Astrocyte (in vitro differentiated cells and primary cell): ENCODE results near the gene HERPUD1. TPM values are rescaled to one million over a fixed set of nuclear protein-coding genes. Genes with fewer than 3 reads are reported as not detected.

ENCODE experiments used
- DNase-seq: peaks from one replicate; pipeline ENCODE4 v3.0.0-alpha.2; 2010; ENCODE audit warnings: low read depth
- FAIRE-seq: peaks from 2 replicates; lab custom pipeline; 2011; peaks lifted over from hg19 to GRCh38; lab: Jason Lieb, UNC
- H2AFZ ChIP-seq: 2 replicates; pipeline ENCODE4 v1.6.0; 2012; ENCODE audit warnings: low read depth, low read length, inconsistent platforms
- H3K27ac ChIP-seq: 2 replicates; pipeline ENCODE4 v1.5.1; 2011; ENCODE audit warnings: low read depth, low read length, inconsistent platforms
- H3K27me3 ChIP-seq: 2 replicates; pipeline ENCODE4 v1.6.0; 2011; ENCODE audit warnings: low read length, inconsistent platforms; ENCODE audit not compliant: insufficient read depth
- H3K36me3 ChIP-seq: 2 replicates; pipeline ENCODE4 v1.5.1; 2011; ENCODE audit warnings: low read length, inconsistent platforms; ENCODE audit not compliant: insufficient read depth
- H3K4me1 ChIP-seq: 2 replicates; pipeline ENCODE4 v1.5.1; 2011; ENCODE audit warnings: low read length, inconsistent platforms; ENCODE audit not compliant: insufficient read depth
- H3K4me2 ChIP-seq: 2 replicates; pipeline ENCODE4 v1.6.0; 2012; ENCODE audit warnings: low read length, inconsistent platforms
- H3K4me3 ChIP-seq: 2 replicates; pipeline ENCODE4 v1.5.1; 2011; ENCODE audit warnings: low read depth, mild to moderate bottlenecking, low read length, inconsistent platforms; ENCODE audit not compliant: insufficient read depth
- H3K79me2 ChIP-seq: 2 replicates; pipeline ENCODE4 v1.6.0; 2012; ENCODE audit warnings: mild to moderate bottlenecking, low read length, inconsistent platforms; ENCODE audit not compliant: insufficient read depth
- H3K9ac ChIP-seq: 2 replicates; pipeline ENCODE4 v1.6.0; 2012; ENCODE audit warnings: mild to moderate bottlenecking, low read length, inconsistent platforms
- H3K9me3 ChIP-seq: 2 replicates; pipeline ENCODE4 v1.5.1; 2012; ENCODE audit warnings: low read depth, mild to moderate bottlenecking, low read length, inconsistent platforms; ENCODE audit not compliant: insufficient read depth
- H4K20me1 ChIP-seq: 2 replicates; pipeline ENCODE4 v1.6.0; 2012; ENCODE audit warnings: low read length, inconsistent platforms; ENCODE audit not compliant: insufficient read depth
- H3K27ac Mint-ChIP-seq: one replicate; pipeline ENCODE4 v1.8.0; 2021; ENCODE audit warnings: mild to moderate bottlenecking, mixed read lengths; ENCODE audit not compliant: unreplicated experiment
- H3K27me3 Mint-ChIP-seq: one replicate; pipeline ENCODE4 v1.8.0; 2021; ENCODE audit warnings: low read depth, mixed read lengths; ENCODE audit not compliant: unreplicated experiment
- H3K36me3 Mint-ChIP-seq: one replicate; pipeline ENCODE4 v1.8.0; 2021; ENCODE audit warnings: low read depth, mixed read lengths; ENCODE audit not compliant: unreplicated experiment
- H3K4me1 Mint-ChIP-seq: one replicate; pipeline ENCODE4 v1.8.0; 2021; ENCODE audit warnings: low read depth, mixed read lengths; ENCODE audit not compliant: unreplicated experiment
- H3K4me3 Mint-ChIP-seq: one replicate; pipeline ENCODE4 v1.8.0; 2021; ENCODE audit warnings: mild to moderate bottlenecking, moderate library complexity, mixed read lengths; ENCODE audit not compliant: unreplicated experiment
- H3K9me3 Mint-ChIP-seq: one replicate; pipeline ENCODE4 v1.8.0; 2021; ENCODE audit warnings: mild to moderate bottlenecking, mixed read lengths; ENCODE audit not compliant: unreplicated experiment
- EZH2 ChIP-seq: IDR thresholded peaks from 2 replicates; pipeline ENCODE4 v1.6.1; 2012; ENCODE audit warnings: mild to moderate bottlenecking, low read length, inconsistent platforms; ENCODE audit not compliant: insufficient read depth
- total RNA-seq: library from RNA; stranded (reverse); gene quantifications from 2 replicates; pipeline ENCODE4 v1.2.1, GENCODE V29; 2021
- TF ChIP-seq, protein P1 (sequence below): IDR thresholded peaks from 2 replicates; pipeline ENCODE4 v1.5.1; 2011; ENCODE audit warnings: low read depth, mild to moderate bottlenecking, inconsistent platforms, low read length, moderate library complexity; ENCODE audit not compliant: insufficient read depth

Gene HERPUD1
- total RNA-seq, 1 donor from 2014 or later, result 234 TPM

DNA sequence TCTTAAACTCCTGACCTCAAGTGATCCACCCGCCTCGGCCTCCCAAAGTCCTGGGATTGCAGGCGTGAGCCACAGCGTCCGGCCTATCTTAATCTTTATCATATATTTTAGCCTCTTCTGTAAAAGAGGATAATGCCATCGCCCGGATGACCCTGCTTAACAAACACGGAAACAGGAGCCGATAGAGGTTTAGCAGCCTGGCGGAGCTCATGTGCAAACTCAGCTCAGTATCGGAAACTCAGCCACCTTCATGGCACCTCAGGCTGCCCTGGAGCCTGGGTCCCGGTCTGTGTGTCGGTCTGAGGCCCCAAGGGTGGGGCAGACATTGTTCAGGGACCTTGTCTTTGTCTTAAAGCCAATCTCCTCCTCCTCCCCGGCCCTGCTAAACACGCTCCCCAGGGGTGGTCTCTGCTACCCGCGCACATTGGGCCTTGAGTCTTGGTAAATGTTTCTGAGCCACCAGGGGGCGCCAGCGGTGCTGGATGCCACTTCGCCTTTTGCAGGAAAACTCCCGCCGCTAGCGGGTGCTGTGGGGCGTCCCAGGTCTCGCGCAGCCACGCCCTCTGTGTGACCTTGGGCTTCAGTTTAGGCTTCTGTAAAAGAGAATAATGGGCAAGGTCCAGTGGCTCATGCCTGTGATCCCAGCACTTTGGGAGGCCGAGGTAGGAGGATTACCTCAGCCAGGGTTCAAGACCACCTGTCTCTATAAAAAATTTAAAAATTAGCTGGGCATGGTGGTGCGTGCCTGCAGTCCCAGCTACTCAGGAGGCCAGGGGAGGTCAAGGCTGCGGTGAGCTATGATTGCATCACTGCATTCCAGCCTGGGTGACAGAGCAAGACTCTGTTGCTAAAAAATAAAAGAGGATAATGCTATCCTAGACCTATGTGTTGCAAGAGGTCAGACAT lies 32.6 kb downstream of the HERPUD1 start:
- H3K4me3 Mint-ChIP-seq, result no peak overlapping the region
- FAIRE-seq, result peak; percentile 20

DNA sequence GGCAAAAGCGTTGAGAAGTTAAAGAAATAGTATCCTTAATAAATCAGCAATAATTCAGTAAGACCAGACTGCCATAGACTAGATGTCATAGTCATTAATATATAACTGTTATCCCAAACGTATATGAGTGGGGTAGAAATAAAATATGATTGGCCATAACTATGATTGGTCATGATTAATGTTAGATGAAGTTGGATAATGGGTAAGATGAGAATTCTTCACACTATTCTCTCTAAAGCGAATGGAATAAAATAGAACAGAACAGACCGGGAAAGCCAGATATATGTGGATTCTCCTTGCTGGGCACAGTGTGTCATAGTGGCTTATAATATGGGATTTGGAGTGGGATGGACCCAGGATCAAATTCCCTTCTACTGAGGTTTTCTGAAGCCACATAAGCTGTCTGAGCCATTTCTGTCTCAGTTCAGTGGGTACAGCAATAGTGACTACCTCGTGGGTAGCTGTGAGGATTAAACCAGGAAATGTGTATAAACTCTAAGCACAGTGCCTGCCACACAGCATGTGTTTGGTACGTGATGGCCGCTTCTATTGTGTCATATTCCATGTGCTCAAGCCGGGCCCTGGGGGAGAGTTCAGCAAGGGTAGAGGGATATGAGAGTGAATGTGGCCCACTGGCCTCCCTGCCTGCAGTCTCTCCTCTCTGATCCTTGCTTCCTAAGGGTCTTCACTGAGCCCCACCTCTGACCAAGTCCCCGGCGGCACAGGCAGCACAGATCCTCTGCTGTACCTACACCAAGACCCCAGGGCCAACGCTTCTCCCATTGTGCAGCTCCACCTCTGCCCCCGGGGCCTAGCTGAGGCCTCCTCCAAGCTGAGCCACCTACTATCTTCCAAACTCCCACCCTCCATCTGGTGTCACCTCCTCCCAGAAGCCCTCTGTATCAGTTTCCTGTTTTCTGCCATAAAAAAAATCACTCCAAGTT lies 33.5 kb downstream of the HERPUD1 start:
- H3K4me1 ChIP-seq, result peaks cover 20% of the 10 kb centered on the region
- no peaks in the 10 kb centered on the region for H4K20me1 ChIP-seq
- Mint-ChIP-seq H3K9me3 (peaks cover 3% of the 10 kb centered on the region), H3K36me3 (no peaks in the 10 kb centered on the region), H3K4me1 (peaks cover 14% of the 10 kb centered on the region), H3K27ac (peak overlapping the region; percentile 88), H3K4me3 (no peak overlapping the region), H3K27me3 (peaks cover 4% of the 10 kb centered on the region)
- H3K27me3 ChIP-seq, result no peaks in the 10 kb centered on the region
- peak overlapping the region; percentile 51 for H2AFZ ChIP-seq
- H3K4me3 ChIP-seq, result no peak overlapping the region
- no peak for DNase-seq
- H3K4me2 ChIP-seq, result peak overlapping the region; percentile 20
- H3K27ac ChIP-seq, result peak overlapping the region; percentile 2
- no peak for TF ChIP-seq EZH2
- TF ChIP-seq, protein P1, sequence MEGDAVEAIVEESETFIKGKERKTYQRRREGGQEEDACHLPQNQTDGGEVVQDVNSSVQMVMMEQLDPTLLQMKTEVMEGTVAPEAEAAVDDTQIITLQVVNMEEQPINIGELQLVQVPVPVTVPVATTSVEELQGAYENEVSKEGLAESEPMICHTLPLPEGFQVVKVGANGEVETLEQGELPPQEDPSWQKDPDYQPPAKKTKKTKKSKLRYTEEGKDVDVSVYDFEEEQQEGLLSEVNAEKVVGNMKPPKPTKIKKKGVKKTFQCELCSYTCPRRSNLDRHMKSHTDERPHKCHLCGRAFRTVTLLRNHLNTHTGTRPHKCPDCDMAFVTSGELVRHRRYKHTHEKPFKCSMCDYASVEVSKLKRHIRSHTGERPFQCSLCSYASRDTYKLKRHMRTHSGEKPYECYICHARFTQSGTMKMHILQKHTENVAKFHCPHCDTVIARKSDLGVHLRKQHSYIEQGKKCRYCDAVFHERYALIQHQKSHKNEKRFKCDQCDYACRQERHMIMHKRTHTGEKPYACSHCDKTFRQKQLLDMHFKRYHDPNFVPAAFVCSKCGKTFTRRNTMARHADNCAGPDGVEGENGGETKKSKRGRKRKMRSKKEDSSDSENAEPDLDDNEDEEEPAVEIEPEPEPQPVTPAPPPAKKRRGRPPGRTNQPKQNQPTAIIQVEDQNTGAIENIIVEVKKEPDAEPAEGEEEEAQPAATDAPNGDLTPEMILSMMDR, result no peak
- no peaks in the 10 kb centered on the region for H3K36me3 ChIP-seq
- H3K9ac ChIP-seq, result peak overlapping the region; percentile 10
- H3K9me3 ChIP-seq, result no peaks in the 10 kb centered on the region
- H3K79me2 ChIP-seq, result no peaks in the 10 kb centered on the region
- no peak for FAIRE-seq

More for the DNA sequence above, 32.6 kb downstream of the HERPUD1 start:
- Mint-ChIP-seq H3K27ac (peak overlapping the region; percentile 48), H3K4me1 (peaks cover 14% of the 10 kb centered on the region), H3K9me3 (peaks cover 3% of the 10 kb centered on the region), H3K36me3 (no peaks in the 10 kb centered on the region), H3K27me3 (peaks cover 6% of the 10 kb centered on the region)
- Histone ChIP-seq H3K27ac (peak overlapping the region; percentile 2), H3K36me3 (no peaks in the 10 kb centered on the region), H3K9me3 (no peaks in the 10 kb centered on the region), H3K4me2 (peak overlapping the region; percentile 20), H4K20me1 (no peaks in the 10 kb centered on the region), H3K9ac (no peak overlapping the region), H3K4me1 (peaks cover 20% of the 10 kb centered on the region), H3K79me2 (no peaks in the 10 kb centered on the region), H3K4me3 (no peak overlapping the region), H2AFZ (no peak overlapping the region), H3K27me3 (no peaks in the 10 kb centered on the region)
- DNase-seq, result peak; percentile 74
- TF ChIP-seq, protein P1, result peak; percentile 60
- TF ChIP-seq EZH2, result no peak
